K562 (cell line): ENCODE measurements around the gene SCN4A. TPM values are rescaled to one million over a fixed set of nuclear protein-coding genes. Genes with fewer than 3 reads are reported as not detected.
A peak's percentile ranks its signal among the peaks of the same experiment; 100 is the strongest.
"Not testable (repeated sequence)": the region's sequence is repeated elsewhere in the genome, so short reads cannot be mapped to it uniquely, and the experiment has no call there.

Source experiments
- BRD9 ChIP-seq: fragments of 450-650 bp; IDR thresholded peaks from 2 replicates; pipeline ENCODE4 v1.6.1; 2018; ENCODE audit warnings: low read depth; ENCODE audit not compliant: partially characterized antibody
- EHMT2 ChIP-seq: fragments of 450-650 bp; IDR thresholded peaks from 2 replicates; pipeline ENCODE4 v1.6.1; 2018; ENCODE audit warnings: antibody characterized with exemption
- GTF2A2 ChIP-seq: IDR thresholded peaks from 2 replicates; pipeline ENCODE4 v1.6.1; 2016; ENCODE audit warnings: mild to moderate bottlenecking, missing genetic modification characterization, missing compliant biosample characterization
- HLTF ChIP-seq: fragments of 450-650 bp; IDR thresholded peaks from 2 replicates; pipeline ENCODE4 v1.6.1; 2016
- MBD2 ChIP-seq: sonication (generic); IDR thresholded peaks from 2 replicates; pipeline ENCODE4 v1.6.1; 2016; ENCODE audit warnings: low read depth, borderline replicate concordance
- NR2C2 ChIP-seq, 2 experiments: fragments of 200-800 bp in 1 of 2; sonication (Bioruptor generic) in 1 of 2; sonication (generic) in 1 of 2; formaldehyde crosslinking in 1 of 2; IDR thresholded peaks; 2 replicates each; pipeline versions ENCODE4 v1.6.1 to v1.8.0; 2016 to 2022; ENCODE audit warnings: mild to moderate bottlenecking in 1 of 2, missing compliant biosample characterization in 1 of 2, missing genetic modification characterization in 1 of 2, missing genetic modification reagents in 1 of 2
- NRF1 ChIP-seq, 2 experiments: fragments of 450-650 bp; IDR thresholded peaks in 1 of 2; conservative IDR thresholded peaks in 1 of 2; 2 replicates each; pipeline ENCODE4 v1.6.1; 2014; ENCODE audit warnings: mild to moderate bottlenecking in 2 of 2
- SMARCA5 ChIP-seq: fragments of 450-650 bp; IDR thresholded peaks from 2 replicates; pipeline ENCODE4 v1.6.1; 2016
- ZNF197 ChIP-seq: fragments of 200-800 bp; sonication (Bioruptor generic); IDR thresholded peaks from 2 replicates; pipeline ENCODE4 v1.6.1; 2016; ENCODE audit warnings: low read depth, missing genetic modification characterization, missing compliant biosample characterization
- polyA plus RNA-seq, 8 experiments: library from polyadenylated mRNA; depleted of rRNA in 4 of 8; stranded (reverse) in 5 of 8; unstranded in 3 of 8; fragments of >200 nt; fragmentation: Nextera tagmentation in 2 of 8; fragmentation: Illumina TruSeq in 1 of 8; extraction: Ambion mirVana in 2 of 8; extraction: Trizol in 1 of 8; gene quantifications; 2 replicates each; pipeline versions ENCODE4 v1.2.1 to v1.2.3, GENCODE V29; 2011 to 2014; ENCODE audit warnings: inconsistent platforms in 1 of 8, missing spikeins in 1 of 8
- total RNA-seq, 7 experiments: library from RNA; depleted of rRNA in 6 of 7; stranded (reverse); fragments of >200 nt in 6 of 7; fragmentation: Illumina TruSeq in 2 of 7; extraction: Trizol in 2 of 7; gene quantifications; 2 replicates each; pipeline versions ENCODE4 v1.2.1 to v1.2.3, GENCODE V29; 2011 to 2021; ENCODE audit warnings: low replicate concordance in 1 of 7
- TF ChIP-seq, protein P1 (sequence below), 2 experiments: fragments of 450-650 bp; IDR thresholded peaks; 2 replicates each; pipeline ENCODE4 v1.6.1; 2016
- TF ChIP-seq, protein P2 (sequence below): sonication (generic); formaldehyde crosslinking; IDR thresholded peaks from 2 replicates; pipeline ENCODE4 v1.9.0; 2022; ENCODE audit warnings: mild to moderate bottlenecking, missing genetic modification reagents
- TF ChIP-seq, protein P3 (sequence below): fragments of 450-650 bp; IDR thresholded peaks from 2 replicates; pipeline ENCODE4 v1.6.1; 2017; ENCODE audit warnings: antibody characterized with exemption, mild to moderate bottlenecking

Gene SCN4A
- total and polyA plus RNA-seq, 9 of the 15 experiments (the other 6 are each of a cell fraction or from before 2014, with no cell fraction given) = 0.29 to 2.6 (median 1.4) TPM

DNA sequence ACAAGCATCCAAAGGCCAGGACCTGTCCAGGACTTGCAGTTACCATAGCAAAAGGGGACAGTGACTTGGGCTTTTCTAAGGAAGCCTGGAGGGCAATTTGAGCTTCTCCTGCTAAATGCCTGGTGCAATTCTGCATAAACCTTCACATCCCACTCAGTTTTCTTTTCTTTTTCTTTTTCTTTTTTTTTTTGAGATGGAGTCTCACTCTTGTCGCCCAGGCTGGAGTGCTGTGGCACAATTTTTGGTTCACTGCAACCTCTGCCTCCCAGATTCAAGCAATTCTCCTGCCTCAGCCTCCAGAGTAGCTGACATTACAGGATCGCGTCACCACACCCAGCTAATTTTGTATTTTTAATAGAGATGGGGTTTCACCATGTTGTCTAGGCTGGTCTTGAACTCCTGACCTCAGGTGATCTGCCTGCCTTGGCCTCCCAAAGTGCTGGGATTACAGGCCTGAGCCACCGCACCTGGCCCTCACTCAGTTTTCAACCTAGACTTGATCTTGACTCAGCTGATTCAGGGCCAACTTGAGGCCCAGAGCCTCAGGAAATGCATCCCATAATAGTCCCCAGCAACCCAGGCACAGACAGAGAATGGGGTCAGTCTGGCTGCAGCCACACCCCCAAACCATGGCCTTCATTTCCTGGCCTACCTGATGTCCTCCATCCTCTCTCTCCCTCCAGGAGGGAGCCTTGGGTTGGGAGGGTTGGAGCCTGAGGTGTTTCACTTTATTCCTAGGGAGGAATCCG lies 34.5 kb upstream of the SCN4A start (continued):
- not testable (repeated sequence) for TF ChIP-seq NR2C2 (CRISPR knock-in tag; IDR thresholded peaks at IDR 0.05)
- 0 out of 2 replicates have a peak, but pooled peaks have one; percentile 24 for TF ChIP-seq NR2C2 (tag; IDR thresholded peaks at IDR 0.05)
- TF ChIP-seq EHMT2 = 0 out of 2 replicates have a peak, but pooled peaks have one; percentile 9
- peak in 1 of 2 experiments; percentile 60; a peak in 2 of 4 replicates for TF ChIP-seq NRF1 (conservative IDR thresholded peaks at IDR 0.05 in 1 of 2, IDR thresholded peaks at IDR 0.05 in 1 of 2)
- TF ChIP-seq, protein P1, sequence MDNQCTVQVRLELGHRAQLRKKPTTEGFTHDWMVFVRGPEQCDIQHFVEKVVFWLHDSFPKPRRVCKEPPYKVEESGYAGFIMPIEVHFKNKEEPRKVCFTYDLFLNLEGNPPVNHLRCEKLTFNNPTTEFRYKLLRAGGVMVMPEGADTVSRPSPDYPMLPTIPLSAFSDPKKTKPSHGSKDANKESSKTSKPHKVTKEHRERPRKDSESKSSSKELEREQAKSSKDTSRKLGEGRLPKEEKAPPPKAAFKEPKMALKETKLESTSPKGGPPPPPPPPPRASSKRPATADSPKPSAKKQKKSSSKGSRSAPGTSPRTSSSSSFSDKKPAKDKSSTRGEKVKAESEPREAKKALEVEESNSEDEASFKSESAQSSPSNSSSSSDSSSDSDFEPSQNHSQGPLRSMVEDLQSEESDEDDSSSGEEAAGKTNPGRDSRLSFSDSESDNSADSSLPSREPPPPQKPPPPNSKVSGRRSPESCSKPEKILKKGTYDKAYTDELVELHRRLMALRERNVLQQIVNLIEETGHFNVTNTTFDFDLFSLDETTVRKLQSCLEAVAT (IDR thresholded peaks at IDR 0.05) = 0 out of 4 replicates have a peak, but pooled peaks have one; percentile 46 to 51
- TF ChIP-seq, protein P2, sequence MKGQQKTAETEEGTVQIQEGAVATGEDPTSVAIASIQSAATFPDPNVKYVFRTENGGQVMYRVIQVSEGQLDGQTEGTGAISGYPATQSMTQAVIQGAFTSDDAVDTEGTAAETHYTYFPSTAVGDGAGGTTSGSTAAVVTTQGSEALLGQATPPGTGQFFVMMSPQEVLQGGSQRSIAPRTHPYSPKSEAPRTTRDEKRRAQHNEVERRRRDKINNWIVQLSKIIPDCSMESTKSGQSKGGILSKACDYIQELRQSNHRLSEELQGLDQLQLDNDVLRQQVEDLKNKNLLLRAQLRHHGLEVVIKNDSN (CRISPR knock-in tag) = peak; percentile 4; the same call in 1 of the 2 replicates
- 0 out of 2 replicates have a peak, but pooled peaks have one; percentile 66 for TF ChIP-seq ZNF197 (CRISPR knock-in tag)
- 0 out of 2 replicates have a peak, but pooled peaks have one; percentile 66 for TF ChIP-seq SMARCA5
- TF ChIP-seq, protein P3, sequence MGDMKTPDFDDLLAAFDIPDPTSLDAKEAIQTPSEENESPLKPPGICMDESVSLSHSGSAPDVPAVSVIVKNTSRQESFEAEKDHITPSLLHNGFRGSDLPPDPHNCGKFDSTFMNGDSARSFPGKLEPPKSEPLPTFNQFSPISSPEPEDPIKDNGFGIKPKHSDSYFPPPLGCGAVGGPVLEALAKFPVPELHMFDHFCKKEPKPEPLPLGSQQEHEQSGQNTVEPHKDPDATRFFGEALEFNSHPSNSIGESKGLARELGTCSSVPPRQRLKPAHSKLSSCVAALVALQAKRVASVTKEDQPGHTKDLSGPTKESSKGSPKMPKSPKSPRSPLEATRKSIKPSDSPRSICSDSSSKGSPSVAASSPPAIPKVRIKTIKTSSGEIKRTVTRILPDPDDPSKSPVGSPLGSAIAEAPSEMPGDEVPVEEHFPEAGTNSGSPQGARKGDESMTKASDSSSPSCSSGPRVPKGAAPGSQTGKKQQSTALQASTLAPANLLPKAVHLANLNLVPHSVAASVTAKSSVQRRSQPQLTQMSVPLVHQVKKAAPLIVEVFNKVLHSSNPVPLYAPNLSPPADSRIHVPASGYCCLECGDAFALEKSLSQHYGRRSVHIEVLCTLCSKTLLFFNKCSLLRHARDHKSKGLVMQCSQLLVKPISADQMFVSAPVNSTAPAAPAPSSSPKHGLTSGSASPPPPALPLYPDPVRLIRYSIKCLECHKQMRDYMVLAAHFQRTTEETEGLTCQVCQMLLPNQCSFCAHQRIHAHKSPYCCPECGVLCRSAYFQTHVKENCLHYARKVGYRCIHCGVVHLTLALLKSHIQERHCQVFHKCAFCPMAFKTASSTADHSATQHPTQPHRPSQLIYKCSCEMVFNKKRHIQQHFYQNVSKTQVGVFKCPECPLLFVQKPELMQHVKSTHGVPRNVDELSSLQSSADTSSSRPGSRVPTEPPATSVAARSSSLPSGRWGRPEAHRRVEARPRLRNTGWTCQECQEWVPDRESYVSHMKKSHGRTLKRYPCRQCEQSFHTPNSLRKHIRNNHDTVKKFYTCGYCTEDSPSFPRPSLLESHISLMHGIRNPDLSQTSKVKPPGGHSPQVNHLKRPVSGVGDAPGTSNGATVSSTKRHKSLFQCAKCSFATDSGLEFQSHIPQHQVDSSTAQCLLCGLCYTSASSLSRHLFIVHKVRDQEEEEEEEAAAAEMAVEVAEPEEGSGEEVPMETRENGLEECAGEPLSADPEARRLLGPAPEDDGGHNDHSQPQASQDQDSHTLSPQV = 0 out of 2 replicates have a peak, but pooled peaks have one; percentile 12
- peak; percentile 4; the same call in 1 of the 2 replicates for TF ChIP-seq MBD2
- 0 out of 2 replicates have a peak, but pooled peaks have one; percentile 35 for TF ChIP-seq GTF2A2 (tag)
- 0 out of 2 replicates have a peak, but pooled peaks have one; percentile 24 for TF ChIP-seq HLTF
- peak; percentile 25 for TF ChIP-seq BRD9
